Esophagus squamous epithelium (tissue), 4 donors: ENCODE measurements around the gene MAN2A2.

Experiments
- CTCF ChIP-seq, 6 experiments: fragments of 450-650 bp in 4 of 6; fragments of 200-600 bp in 2 of 6; sonication (generic) in 2 of 6; IDR thresholded peaks; one replicate each; pipeline ENCODE4 v1.5.1; 2016 to 2019; ENCODE audit warnings: antibody characterized with exemption in 6 of 6, mild to moderate bottlenecking in 4 of 6, moderate library complexity in 4 of 6
- POLR2A ChIP-seq, 4 donors: fragments of 450-650 bp; IDR thresholded peaks; one replicate each; pipeline ENCODE4 v1.6.1; 2017; ENCODE audit warnings: antibody characterized with exemption in 4 of 4, mild to moderate bottlenecking in 4 of 4, moderate library complexity in 3 of 4

GRCh38 chr15:90880381-90881145 is 22.5 kb upstream of the MAN2A2 start:
- TF ChIP-seq POLR2A (IDR thresholded peaks at IDR 0.05) (no peak), CTCF (IDR thresholded peaks at IDR 0.05) (no peak)
